ENCODE results near the gene ADGRV1.

- TF ChIP-seq CTCF (conservative IDR thresholded peaks at IDR 0.05; ENCODE audit: low read length) (no peak), EZH2phosphoT487 (IDR thresholded peaks at IDR 0.05; ENCODE audit: borderline replicate concordance, low read depth, low read length) (no peak)
These were observed 409.7 kb downstream of the ADGRV1 start for GRCh38 chr5:90968319-90968718.
